ENCODE data around the gene DNAH6.

GRCh38 chr2:84631985-84632384 is 115.7 kb downstream of the DNAH6 start:
- TF ChIP-seq CTCF (IDR thresholded peaks at IDR 0.05) (no peak), POLR2A (IDR thresholded peaks at IDR 0.05) (no peak)

All from esophagus squamous epithelium (tissue), 4 donors.